ENCODE measurements around the gene FARP2. TPM values are rescaled to one million over a fixed set of nuclear protein-coding genes. Genes with fewer than 3 reads are reported as not detected.

Gene FARP2
- total and polyA plus RNA-seq, 2 of the 13 experiments (the other 11 are each of a cell fraction or from before 2014, with no cell fraction given) = 28.0 to 45.4 TPM

DNA sequence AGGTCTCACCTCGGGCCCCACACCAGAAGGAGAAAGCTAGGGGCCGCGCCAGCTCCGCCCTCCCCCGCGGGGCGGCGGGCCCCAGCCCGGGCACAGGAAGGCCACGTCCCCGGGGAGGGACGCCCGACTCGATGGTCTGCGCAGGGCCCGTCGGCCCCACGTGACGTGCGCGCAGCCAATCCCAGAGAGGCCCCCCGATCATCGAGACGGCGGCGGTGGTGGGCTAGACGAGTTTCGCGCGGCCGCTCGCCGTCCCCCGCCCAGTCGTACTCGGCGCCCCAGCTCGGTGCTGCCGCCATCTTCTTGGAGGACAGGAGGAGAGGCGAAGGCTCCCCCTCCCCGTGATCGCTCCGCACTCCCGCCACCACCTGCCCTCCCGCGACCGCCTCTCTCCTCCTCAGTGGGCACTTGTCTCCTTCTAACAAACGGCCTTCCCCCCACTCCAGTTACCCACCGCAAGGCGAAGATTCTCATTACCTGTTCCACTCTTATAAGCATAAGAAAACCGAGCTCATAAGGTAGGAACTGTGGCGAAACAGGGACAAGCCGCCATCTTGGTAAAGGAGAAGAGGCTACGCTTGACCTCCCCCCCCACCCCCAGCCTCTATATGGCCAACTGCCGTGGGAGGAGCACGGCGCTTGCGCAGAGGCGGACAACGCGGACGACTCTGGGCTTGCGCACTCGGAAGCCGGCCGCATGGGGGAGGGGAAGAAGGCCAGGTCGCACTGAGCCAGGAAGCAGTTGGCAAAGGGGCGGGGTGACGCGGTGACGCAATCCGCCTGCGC lies 40.8 kb upstream of the FARP2 start, which contains the start of gene HDLBP:
HDLBP (minus strand) TSS at position 580 of the 786 bp plus-strand sequence. CDS start 48,803 bp downstream, outside the sequence.
- DNase-seq (ENCODE audit: low spot score) (peak; percentile 98), ATAC-seq (peak; percentile 90), FAIRE-seq (peak; percentile 43)
- CTCF ChIA-PET (ENCODE audit: low intra/inter-chr PET ratio, low total read pairs) = no interaction called here
- Histone ChIP-seq H3K4me3 (replicated peaks in 1 of 3; ENCODE audit: insufficient read depth in 1 of 3, low read depth in 2 of 3, low read length in 3 of 3) (peak within 1 kb of the TSS; percentile 92 to 96 (median 96)), H2AFZ (ENCODE audit: low read length) (no peak within 1 kb of the TSS), H3K79me2 (ENCODE audit: insufficient read depth, low read length) (peaks cover 90% of the 10 kb centered on the region), H3K9me3 (ENCODE audit: low read length) (no peaks in the 10 kb centered on the region), H3K9ac (ENCODE audit: insufficient read depth, low read depth, low read length) (peak within 1 kb of the TSS; percentile 99), H3K4me2 (ENCODE audit: low read depth, low read length) (peak within 1 kb of the TSS; percentile 98), H3K27ac (ENCODE audit: extremely low read length, insufficient read depth, low read length) (peak within 1 kb of the TSS; percentile 97), H3K36me3 (replicated peaks in 1 of 2; ENCODE audit: control insufficient read depth in 1 of 2, insufficient read depth in 2 of 2, low read length in 2 of 2) (peaks cover 0 to 5% of the 10 kb centered on the region in 2 experiments; a peak in 3 of 5 replicates), H3K27me3 (ENCODE audit: control insufficient read depth in 1 of 2, insufficient read depth in 2 of 2, low read length in 2 of 2) (no peaks in the 10 kb centered on the region; a peak in 1 of 5 replicates), H4K20me1 (ENCODE audit: insufficient read depth, low read length) (peaks cover 51% of the 10 kb centered on the region), H3K4me1 (ENCODE audit: insufficient read depth, low read length) (peaks cover 75% of the 10 kb centered on the region)
- POLR2A ChIA-PET = interaction anchor here (0.6 to 4.3 kb wide), 43 partner anchors 9 to 729 kb away, joined by 3 to 55 read pairs (median 4); partner anchors contain the start of genes BOK, CAPN10, D2HGDH and DTYMK
- WGBS (ENCODE audit: low lambda C conversion rate) = under 1% methylated on average over 20 of the region's 73 CpGs
- in situ Hi-C loops (cut with HindIII; ENCODE audit: extremely low pct_ligation_motif_present, low pct_unique_long_range_greater_than_20kb) = loop anchor here (5.0 kb wide), 2 partner anchors 37 to 48 kb away; no protein-coding TSS in a partner anchor
- BruUV-seq (replicated peaks) = no TSS peak
- intact Hi-C loops (cut with micrococcal nuclease; ENCODE audit: unreplicated experiment) = loop anchor here (2.0 kb wide), 1 partner anchor 42 kb away; no protein-coding TSS in a partner anchor
- TF ChIP-seq TGIF2 (CRISPR knock-in tag; IDR thresholded peaks at IDR 0.05) (no peak; the same call in 1 of the 2 replicates), SPEN (CRISPR knock-in tag; IDR thresholded peaks at IDR 0.05; ENCODE audit: low read depth) (peak; percentile 97), CENPT (CRISPR knock-in tag; IDR thresholded peaks at IDR 0.05; ENCODE audit: low read depth) (peak; percentile 73; the same call in 1 of the 2 replicates), ZUFSP (CRISPR knock-in tag; IDR thresholded peaks at IDR 0.05; ENCODE audit: borderline replicate concordance) (no peak), ZNF142 (CRISPR knock-in tag; IDR thresholded peaks at IDR 0.05) (peak; percentile 70; the same call in 1 of the 2 replicates), JUN (CRISPR knock-in tag; IDR thresholded peaks at IDR 0.05) (peak; percentile 87), KAT7 (CRISPR knock-in tag; IDR thresholded peaks at IDR 0.05; ENCODE audit: borderline replicate concordance) (peak; percentile 73), GABPA (IDR thresholded peaks at IDR 0.05; ENCODE audit: low read depth, low read length) (peak; percentile 67), GABPA (CRISPR knock-in tag; IDR thresholded peaks at IDR 0.05; ENCODE audit: low read depth) (peak; percentile 85), KDM5A (IDR thresholded peaks at IDR 0.05; ENCODE audit: borderline replicate concordance, low read length) (peak; percentile 89), NFYC (CRISPR knock-in tag; IDR thresholded peaks at IDR 0.05) (peak; percentile 93), RFX1 (IDR thresholded peaks at IDR 0.05) (peak; percentile 3; the same call in 1 of the 2 replicates), ZNF17 (CRISPR knock-in tag; IDR thresholded peaks at IDR 0.05) (no peak), ATAD3A (CRISPR knock-in tag; IDR thresholded peaks at IDR 0.05) (no peak)
- TF ChIP-seq, protein P1, sequence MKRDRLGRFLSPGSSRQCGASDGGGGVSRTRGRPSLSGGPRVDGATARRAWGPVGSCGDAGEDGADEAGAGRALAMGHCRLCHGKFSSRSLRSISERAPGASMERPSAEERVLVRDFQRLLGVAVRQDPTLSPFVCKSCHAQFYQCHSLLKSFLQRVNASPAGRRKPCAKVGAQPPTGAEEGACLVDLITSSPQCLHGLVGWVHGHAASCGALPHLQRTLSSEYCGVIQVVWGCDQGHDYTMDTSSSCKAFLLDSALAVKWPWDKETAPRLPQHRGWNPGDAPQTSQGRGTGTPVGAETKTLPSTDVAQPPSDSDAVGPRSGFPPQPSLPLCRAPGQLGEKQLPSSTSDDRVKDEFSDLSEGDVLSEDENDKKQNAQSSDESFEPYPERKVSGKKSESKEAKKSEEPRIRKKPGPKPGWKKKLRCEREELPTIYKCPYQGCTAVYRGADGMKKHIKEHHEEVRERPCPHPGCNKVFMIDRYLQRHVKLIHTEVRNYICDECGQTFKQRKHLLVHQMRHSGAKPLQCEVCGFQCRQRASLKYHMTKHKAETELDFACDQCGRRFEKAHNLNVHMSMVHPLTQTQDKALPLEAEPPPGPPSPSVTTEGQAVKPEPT (CRISPR knock-in tag; IDR thresholded peaks at IDR 0.05; ENCODE audit: low read depth) = peak; percentile 91; the same call in 1 of the 2 replicates

Data from HepG2 (cell line).